Measurements from ENCODE around the gene BIRC2.

Gene BIRC2

DNA sequence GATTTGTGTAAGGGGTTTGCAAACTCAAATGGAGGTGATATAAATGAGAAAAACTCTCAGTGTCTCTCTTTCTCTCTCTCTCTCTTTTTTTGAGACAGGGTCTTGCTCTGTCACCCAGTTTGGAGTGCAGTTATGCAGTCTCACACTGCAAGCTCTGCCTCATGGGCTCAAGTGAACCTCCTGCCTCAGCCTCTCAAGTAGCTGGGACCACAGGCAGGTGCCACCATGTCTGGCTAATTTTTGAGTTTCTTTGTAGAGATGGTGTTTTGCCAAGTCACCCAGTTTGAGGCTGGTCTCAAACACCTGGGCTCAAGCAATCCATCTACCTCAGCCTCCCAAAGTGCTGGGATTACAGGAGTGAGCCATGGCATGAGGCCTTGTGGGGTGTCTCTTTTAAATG lies 26.8 kb upstream of the BIRC2 start:
- peaks cover 14% of the 10 kb centered on the region for H3K4me1 Mint-ChIP-seq
- TF ChIP-seq, protein P1, sequence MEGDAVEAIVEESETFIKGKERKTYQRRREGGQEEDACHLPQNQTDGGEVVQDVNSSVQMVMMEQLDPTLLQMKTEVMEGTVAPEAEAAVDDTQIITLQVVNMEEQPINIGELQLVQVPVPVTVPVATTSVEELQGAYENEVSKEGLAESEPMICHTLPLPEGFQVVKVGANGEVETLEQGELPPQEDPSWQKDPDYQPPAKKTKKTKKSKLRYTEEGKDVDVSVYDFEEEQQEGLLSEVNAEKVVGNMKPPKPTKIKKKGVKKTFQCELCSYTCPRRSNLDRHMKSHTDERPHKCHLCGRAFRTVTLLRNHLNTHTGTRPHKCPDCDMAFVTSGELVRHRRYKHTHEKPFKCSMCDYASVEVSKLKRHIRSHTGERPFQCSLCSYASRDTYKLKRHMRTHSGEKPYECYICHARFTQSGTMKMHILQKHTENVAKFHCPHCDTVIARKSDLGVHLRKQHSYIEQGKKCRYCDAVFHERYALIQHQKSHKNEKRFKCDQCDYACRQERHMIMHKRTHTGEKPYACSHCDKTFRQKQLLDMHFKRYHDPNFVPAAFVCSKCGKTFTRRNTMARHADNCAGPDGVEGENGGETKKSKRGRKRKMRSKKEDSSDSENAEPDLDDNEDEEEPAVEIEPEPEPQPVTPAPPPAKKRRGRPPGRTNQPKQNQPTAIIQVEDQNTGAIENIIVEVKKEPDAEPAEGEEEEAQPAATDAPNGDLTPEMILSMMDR (IDR thresholded peaks at IDR 0.05): no peak
- peaks cover 41% of the 10 kb centered on the region for H3K27me3 Mint-ChIP-seq (ENCODE audit: low read depth, poor library complexity)
- H3K27ac Mint-ChIP-seq: no peak overlapping the region
- H3K4me3 Mint-ChIP-seq: no peak overlapping the region
- H3K36me3 Mint-ChIP-seq (ENCODE audit: low read depth): no peaks in the 10 kb centered on the region
- no peaks in the 10 kb centered on the region for H3K9me3 Mint-ChIP-seq
- no peak for DNase-seq

DNA sequence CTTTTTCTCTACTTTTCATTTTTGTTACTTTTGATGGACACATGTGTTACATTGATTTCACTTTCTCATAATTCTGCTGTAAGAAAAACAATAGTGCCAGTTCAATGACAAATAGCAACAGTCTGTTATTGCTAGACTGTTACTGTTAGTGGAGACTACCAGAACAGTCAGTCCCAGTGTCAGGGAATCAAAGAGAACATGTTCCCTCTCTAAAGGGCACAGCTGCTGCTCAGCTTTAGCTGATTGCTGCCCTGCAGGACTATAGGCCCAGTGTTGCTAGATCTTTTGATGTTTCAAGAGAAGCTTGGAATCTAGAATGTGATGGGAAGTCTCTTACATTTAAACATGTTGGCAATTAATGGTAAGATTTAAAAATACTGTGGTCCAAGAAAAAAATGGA lies 26.3 kb upstream of the BIRC2 start:
- H3K27ac Mint-ChIP-seq: no peak overlapping the region
- H3K36me3 Mint-ChIP-seq (ENCODE audit: low read depth): no peaks in the 10 kb centered on the region
- DNase-seq: no peak
- H3K4me3 Mint-ChIP-seq: no peak overlapping the region
- no peaks in the 10 kb centered on the region for H3K9me3 Mint-ChIP-seq
- TF ChIP-seq, protein P1 (IDR thresholded peaks at IDR 0.05): no peak
- H3K27me3 Mint-ChIP-seq (ENCODE audit: low read depth, poor library complexity): peaks cover 36% of the 10 kb centered on the region
- peaks cover 14% of the 10 kb centered on the region for H3K4me1 Mint-ChIP-seq

DNA sequence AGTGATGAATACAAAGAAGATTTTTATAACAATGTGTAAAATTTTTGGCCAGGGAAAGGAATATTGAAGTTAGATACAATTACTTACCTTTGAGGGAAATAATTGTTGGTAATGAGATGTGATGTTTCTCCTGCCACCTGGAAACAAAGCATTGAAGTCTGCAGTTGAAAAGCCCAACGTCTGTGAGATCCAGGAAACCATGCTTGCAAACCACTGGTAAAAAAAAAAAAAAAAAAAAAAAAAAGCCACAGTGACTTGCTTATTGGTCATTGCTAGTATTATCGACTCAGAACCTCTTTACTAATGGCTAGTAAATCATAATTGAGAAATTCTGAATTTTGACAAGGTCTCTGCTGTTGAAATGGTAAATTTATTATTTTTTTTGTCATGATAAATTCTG lies 24.5 kb upstream of the BIRC2 start:
- Mint-ChIP-seq H3K4me1 (peaks cover 1% of the 10 kb centered on the region), H3K27me3 (ENCODE audit: low read depth, poor library complexity) (peaks cover 27% of the 10 kb centered on the region), H3K27ac (no peak overlapping the region), H3K9me3 (no peaks in the 10 kb centered on the region), H3K4me3 (no peak overlapping the region), H3K36me3 (ENCODE audit: low read depth) (no peaks in the 10 kb centered on the region)
- no peak for DNase-seq
- TF ChIP-seq, protein P1 (IDR thresholded peaks at IDR 0.05): no peak

DNA sequence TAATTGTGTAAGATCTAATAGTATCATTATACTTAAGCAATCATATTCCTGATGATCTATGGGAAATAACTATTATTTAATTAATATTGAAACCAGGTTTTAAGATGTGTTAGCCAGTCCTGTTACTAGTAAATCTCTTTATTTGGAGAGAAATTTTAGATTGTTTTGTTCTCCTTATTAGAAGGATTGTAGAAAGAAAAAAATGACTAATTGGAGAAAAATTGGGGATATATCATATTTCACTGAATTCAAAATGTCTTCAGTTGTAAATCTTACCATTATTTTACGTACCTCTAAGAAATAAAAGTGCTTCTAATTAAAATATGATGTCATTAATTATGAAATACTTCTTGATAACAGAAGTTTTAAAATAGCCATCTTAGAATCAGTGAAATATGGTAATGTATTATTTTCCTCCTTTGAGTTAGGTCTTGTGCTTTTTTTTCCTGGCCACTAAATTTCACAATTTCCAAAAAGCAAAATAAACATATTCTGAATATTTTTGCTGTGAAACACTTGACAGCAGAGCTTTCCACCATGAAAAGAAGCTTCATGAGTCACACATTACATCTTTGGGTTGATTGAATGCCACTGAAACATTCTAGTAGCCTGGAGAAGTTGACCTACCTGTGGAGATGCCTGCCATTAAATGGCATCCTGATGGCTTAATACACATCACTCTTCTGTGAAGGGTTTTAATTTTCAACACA lies 23.3 kb upstream of the BIRC2 start:
- no peaks in the 10 kb centered on the region for H3K9me3 Mint-ChIP-seq
- no peaks in the 10 kb centered on the region for H3K36me3 Mint-ChIP-seq (ENCODE audit: low read depth)
- peaks cover 19% of the 10 kb centered on the region for H3K27me3 Mint-ChIP-seq (ENCODE audit: low read depth, poor library complexity)
- DNase-seq: no peak
- H3K4me3 Mint-ChIP-seq: no peak overlapping the region
- TF ChIP-seq, protein P1 (IDR thresholded peaks at IDR 0.05): no peak
- H3K4me1 Mint-ChIP-seq: no peaks in the 10 kb centered on the region
- H3K27ac Mint-ChIP-seq: no peak overlapping the region

DNA sequence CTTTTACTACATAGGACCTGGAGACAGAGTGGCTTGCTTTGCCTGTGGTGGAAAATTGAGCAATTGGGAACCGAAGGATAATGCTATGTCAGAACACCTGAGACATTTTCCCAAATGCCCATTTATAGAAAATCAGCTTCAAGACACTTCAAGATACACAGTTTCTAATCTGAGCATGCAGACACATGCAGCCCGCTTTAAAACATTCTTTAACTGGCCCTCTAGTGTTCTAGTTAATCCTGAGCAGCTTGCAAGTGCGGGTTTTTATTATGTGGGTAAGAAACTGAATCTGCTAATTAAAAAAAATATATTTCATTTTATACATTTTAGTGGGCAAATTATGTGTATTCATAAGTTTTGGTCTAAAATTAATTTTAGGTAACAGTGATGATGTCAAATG lies 21.9 kb upstream of the BIRC2 start:
- H3K27me3 Mint-ChIP-seq (ENCODE audit: low read depth, poor library complexity): peaks cover 9% of the 10 kb centered on the region
- H3K36me3 Mint-ChIP-seq (ENCODE audit: low read depth): no peaks in the 10 kb centered on the region
- no peak for DNase-seq
- TF ChIP-seq, protein P1 (IDR thresholded peaks at IDR 0.05): no peak
- no peaks in the 10 kb centered on the region for H3K9me3 Mint-ChIP-seq
- peaks cover 4% of the 10 kb centered on the region for H3K4me1 Mint-ChIP-seq
- no peak overlapping the region for H3K27ac Mint-ChIP-seq
- no peak overlapping the region for H3K4me3 Mint-ChIP-seq

DNA sequence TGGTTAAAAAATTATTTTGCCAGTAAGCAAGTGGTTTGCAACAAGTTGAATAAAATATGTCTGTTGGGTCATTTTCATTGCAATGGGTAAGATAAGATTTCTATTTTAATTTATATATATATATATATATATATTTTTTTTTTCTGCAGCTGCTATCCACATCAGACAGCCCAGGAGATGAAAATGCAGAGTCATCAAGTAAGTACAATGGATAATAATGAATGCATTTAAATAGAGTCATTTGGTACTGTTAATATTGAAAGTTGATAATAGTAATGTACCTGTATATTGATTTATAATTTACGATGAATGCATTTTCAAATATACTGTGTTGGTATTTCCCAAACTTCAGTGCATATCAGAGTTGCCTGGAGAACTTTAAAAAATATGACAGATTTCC lies 18.3 kb upstream of the BIRC2 start:
- DNase-seq: no peak
- H3K36me3 Mint-ChIP-seq (ENCODE audit: low read depth): no peaks in the 10 kb centered on the region
- peaks cover 33% of the 10 kb centered on the region for H3K4me1 Mint-ChIP-seq
- H3K27me3 Mint-ChIP-seq (ENCODE audit: low read depth, poor library complexity): peaks cover 9% of the 10 kb centered on the region
- no peaks in the 10 kb centered on the region for H3K9me3 Mint-ChIP-seq
- TF ChIP-seq, protein P1 (IDR thresholded peaks at IDR 0.05): no peak
- H3K4me3 Mint-ChIP-seq: no peak overlapping the region
- no peak overlapping the region for H3K27ac Mint-ChIP-seq
